Testis (tissue), 2 donors: ENCODE measurements around the gene MEG3.

Experiments used
- CTCF ChIP-seq, 3 experiments: fragments of 450-650 bp in 2 of 3; fragments of 200-600 bp in 1 of 3; sonication (generic) in 1 of 3; IDR thresholded peaks; one replicate each; pipeline ENCODE4 v1.5.1; 2016 to 2019; ENCODE audit warnings: antibody characterized with exemption in 3 of 3, mild to moderate bottlenecking in 2 of 3, moderate library complexity in 1 of 3
- POLR2A ChIP-seq: fragments of 450-650 bp; IDR thresholded peaks from one replicate; pipeline ENCODE4 v1.6.1; 2017; ENCODE audit warnings: antibody characterized with exemption, mild to moderate bottlenecking, moderate library complexity

- TF ChIP-seq CTCF (IDR thresholded peaks at IDR 0.05) (no peak), POLR2A (no peak)
These were observed 33.9 kb downstream of the MEG3 start for GRCh38 chr14:100859781-100860180.
